GM18867 (cell line): ENCODE data around the gene TBC1D30.
A peak's percentile ranks its signal among the peaks of the same experiment; 100 is the strongest.
"Not testable (repeated sequence)": the region's sequence is repeated elsewhere in the genome, so short reads cannot be mapped to it uniquely, and the experiment has no call there.

Experiments
- ATAC-seq: cut with Tn5 transposase; IDR thresholded peaks from one replicate; pipeline ENCODE4 v1.9.1; 2021; ENCODE audit warnings: mild to moderate bottlenecking, moderate library complexity; ENCODE audit not compliant: unreplicated experiment

The TBC1D30 gene

DNA sequence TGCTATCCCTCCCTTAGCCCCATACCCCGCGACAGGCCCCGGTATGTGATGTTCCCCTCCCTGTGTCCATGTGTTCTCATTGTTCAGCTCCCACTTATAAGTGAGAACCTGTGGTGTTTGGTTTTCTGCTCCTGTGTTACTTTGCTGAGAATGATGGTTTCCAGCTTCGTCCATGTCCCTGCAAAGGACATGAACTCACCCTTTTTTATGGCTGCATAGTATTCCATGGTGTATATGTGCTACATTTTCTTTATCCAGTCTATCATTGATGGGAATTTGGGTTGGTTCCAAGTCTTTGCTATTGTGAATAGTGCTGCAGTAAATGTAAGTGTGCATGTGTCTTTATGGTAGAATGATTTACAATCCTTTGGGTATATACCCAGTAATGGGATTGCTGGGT, 24.0 kb downstream of the TBC1D30 start:
- ATAC-seq: not testable (repeated sequence)

DNA sequence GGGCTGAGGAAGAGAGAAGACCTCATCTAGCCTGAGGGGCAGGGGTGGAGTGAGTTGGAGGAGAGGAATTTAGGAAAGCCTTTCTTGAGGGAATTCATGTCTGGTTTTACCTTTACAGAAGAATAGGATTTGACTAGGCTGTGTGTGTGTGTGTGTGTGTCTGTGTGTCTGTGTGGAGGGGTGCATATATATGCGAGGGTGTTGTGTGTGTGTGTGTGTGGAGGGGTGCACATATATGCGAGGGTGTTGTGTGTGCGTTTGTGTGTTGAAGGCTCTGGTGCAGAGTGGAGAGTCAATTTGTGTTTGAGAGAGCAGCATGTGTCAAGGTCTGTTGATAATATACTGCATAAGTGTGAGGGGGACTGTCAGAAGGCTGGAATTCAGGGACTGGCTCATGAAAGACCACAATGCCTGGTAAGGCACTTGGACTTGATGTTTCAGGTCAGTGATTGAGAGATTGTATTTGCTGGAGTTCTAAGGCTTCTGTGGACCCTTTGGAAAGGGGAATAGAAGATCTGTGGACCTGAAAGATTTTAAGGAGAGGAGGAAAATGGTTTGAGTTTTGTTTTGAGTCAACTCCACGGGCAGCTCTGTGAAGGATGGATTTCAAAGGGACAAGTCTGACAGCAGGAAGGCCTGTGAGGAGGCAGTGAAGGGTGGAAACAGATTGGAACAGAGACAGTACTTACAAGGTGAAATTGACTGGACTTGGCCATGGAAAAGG, 34.6 kb downstream of the TBC1D30 start:
- no peak for ATAC-seq

DNA sequence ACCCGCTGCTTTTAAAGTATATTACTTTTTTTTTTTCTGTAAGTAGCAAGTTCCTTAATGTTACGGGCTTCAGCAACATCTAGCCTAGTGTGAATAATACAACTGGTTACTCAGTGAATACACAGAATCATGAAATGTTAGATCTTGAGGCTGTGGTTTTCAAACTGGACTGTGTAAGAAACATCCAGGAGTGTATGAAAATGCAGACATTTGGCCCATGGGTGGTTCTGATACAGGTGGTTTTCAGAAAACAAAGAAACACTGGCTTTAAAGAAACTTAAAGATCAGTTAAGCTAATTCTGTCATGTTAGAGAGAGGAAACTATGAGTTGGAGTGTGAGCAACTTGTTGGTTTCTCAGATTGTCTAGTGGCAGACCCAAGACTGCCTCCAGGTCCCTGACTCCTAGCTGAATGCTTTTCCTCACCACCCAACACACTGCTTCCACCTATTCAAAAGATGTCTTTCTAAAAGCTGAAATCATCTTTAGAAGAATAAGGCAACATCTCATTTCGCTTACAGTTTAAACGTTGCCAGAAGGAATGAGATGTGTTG, 36.1 kb downstream of the TBC1D30 start:
- ATAC-seq: no peak

GRCh38 chr12:64864319-64864718, 39.9 kb downstream of the TBC1D30 start:
- ATAC-seq: no peak

DNA sequence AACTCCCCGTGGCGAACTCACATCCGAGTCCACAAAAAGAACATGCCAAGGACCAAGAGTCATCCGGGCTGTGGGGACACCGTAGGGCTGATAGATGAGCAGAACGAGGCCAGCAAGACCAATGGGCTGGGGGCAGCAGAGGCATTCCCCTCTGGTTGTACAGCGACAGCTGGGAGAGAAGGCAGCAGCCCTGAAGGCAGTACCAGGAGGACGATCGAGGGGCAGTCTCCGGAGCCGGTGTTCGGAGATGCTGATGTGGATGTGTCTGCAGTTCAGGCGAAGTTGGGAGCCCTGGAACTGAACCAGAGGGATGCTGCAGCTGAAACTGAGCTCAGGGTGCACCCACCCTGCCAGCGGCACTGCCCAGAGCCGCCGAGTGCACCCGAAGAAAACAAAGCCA, 50.7 kb downstream of the TBC1D30 start:
- ATAC-seq: no peak

DNA sequence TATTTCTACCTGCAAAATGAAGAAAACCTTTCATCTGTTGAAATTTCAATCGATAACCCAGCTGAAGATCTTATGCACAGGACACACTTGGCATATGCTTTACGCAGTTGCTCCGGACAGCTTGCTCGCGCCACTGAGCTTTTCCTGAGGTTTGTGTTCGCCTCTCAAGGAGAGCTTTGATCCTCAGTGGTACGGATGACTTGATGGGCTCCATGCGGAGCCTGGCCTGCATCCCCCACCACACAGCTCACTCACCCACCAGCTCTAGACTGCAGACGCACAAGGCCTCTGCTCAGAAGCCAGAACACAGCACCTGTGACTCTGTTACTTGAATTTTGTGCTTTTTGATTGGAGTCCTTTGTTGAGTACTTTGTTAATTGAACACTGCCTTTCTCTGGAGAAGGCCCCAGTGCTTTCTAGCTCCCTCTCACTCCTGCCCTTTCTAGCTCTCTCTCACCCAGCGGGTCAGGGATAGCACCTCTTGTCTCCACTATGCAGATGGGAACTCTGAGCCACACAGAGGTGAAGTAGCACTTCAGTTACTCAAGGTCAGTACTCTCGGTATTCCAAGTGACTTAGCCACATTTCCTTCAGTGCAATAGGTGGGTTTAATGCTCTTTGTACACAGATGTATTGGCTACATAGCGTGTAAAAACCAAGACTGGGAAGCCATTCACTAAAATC, 52.1 kb downstream of the TBC1D30 start:
- peak; percentile 3 for ATAC-seq

- peak; percentile 84 for ATAC-seq
These were observed 53.0 kb downstream of the TBC1D30 start for GRCh38 chr12:64877363-64878004.

GRCh38 chr12:64882687-64883086, 58.2 kb downstream of the TBC1D30 start:
- ATAC-seq: no peak

GRCh38 chr12:64883264-64884163, 59.1 kb downstream of the TBC1D30 start:
- ATAC-seq: no peak

GRCh38 chr12:64884164-64884542, 59.7 kb downstream of the TBC1D30 start:
- no peak for ATAC-seq

- ATAC-seq: no peak
These were observed 60.3 kb downstream of the TBC1D30 start for GRCh38 chr12:64884728-64885127.

- no peak for ATAC-seq
These were observed 65.2 kb downstream of the TBC1D30 start for GRCh38 chr12:64889434-64890216.

DNA sequence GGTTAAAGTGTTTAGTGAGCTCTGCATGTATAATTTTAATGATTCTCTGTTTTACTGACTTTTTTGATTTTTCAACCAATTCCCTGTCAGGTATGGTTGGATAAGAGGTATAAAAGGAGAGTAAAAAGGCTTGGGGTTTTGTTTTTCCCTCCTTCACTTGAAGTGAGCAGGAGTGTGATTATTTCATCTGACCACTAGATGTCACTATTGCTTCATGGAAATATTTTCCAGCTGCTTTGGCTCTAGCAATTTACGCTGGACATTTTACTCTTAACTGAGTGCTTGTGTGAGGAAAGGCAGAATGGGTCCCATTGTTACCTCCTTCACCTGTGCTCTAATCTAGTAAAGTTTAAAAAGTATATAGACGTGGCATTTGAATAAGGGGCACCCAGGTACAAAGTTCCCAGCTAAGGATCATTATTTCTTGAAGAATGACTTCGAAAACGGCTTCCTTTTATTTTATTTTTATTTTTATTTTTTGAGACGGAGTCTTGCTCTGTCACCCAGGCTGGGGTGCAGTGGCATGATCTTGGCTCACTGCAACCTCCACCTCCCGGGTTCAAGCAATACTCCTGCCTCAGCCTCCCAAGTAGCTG, 66.5 kb downstream of the TBC1D30 start:
- ATAC-seq: peak; percentile 70

GRCh38 chr12:64891629-64892028, 67.2 kb downstream of the TBC1D30 start:
- ATAC-seq: no peak

DNA sequence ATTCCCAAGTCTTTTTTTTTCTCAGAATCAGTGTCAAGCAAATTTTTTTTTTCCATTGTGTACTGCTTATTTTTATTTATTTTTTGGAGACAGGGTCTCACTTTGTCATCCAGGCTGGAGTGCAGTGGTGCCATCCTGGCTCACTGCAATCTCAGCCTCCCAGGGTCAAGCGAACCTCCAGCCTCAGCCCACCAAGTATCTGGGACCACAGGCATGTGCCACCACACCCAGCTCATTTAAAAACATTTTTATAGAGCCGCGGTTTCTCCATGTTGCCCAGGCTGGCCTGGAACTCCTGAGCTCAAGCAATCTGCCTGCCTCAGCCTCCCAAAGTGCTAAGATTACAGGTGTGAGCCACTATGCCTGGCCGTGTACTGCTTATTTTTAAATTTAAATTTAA, 68.1 kb downstream of the TBC1D30 start:
- no peak for ATAC-seq

- no peak for ATAC-seq
These were observed 69.5 kb downstream of the TBC1D30 start for GRCh38 chr12:64893961-64894360.

GRCh38 chr12:64894827-64895475, 70.5 kb downstream of the TBC1D30 start:
- ATAC-seq: no peak

- ATAC-seq: no peak
These were observed 71.1 kb downstream of the TBC1D30 start for GRCh38 chr12:64895526-64895925.

DNA sequence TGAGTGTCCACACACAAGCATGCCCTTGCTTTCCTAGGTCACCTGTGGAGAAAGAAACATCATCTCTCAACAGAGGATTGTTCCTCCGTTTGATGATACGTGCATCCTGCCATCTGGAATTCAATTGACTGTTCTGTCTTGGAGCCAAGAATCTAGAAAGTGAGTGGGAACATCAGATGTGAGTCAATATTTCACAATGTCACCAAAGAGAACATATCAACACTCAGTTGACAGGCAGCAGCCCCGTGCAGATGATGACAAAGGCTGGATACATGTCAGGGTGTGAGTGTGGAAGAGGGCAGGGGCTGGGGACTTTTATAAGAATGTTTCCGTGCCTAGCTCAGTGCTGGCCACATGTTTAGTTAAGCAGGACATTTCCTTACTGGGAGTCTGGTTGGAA, 76.1 kb downstream of the TBC1D30 start:
- no peak for ATAC-seq
